Osteoblast (primary cell): ENCODE measurements around the gene TBX10. TPM values are rescaled to one million over a fixed set of nuclear protein-coding genes. Genes with fewer than 3 reads are reported as not detected.

Experiments
- DNase-seq: peaks from one replicate; pipeline ENCODE4 v3.0.0; 2011; ENCODE audit warnings: low spot score, mixed read lengths; ENCODE audit not compliant: insufficient read length; ENCODE audit errors: missing footprints
- H2AFZ ChIP-seq: 2 replicates; pipeline ENCODE4 v1.6.0; 2011; ENCODE audit warnings: mild to moderate bottlenecking, low read length
- H3K27ac ChIP-seq: 2 replicates; pipeline ENCODE4 v1.5.1; 2011; ENCODE audit warnings: mild to moderate bottlenecking, low read depth, low read length, moderate library complexity
- H3K27me3 ChIP-seq: 2 replicates; pipeline ENCODE4 v1.6.0; 2012; ENCODE audit warnings: mild to moderate bottlenecking, control low read depth, inconsistent platforms, low read length, moderate library complexity; ENCODE audit not compliant: insufficient read depth
- H3K36me3 ChIP-seq: 2 replicates; pipeline ENCODE4 v1.5.1; 2011; ENCODE audit warnings: mild to moderate bottlenecking, low read length, control low read depth, moderate library complexity; ENCODE audit not compliant: insufficient read depth
- H3K4me1 ChIP-seq: 2 replicates; pipeline ENCODE4 v1.5.1; 2011; ENCODE audit warnings: mild to moderate bottlenecking, low read length, control low read depth, moderate library complexity; ENCODE audit not compliant: insufficient read depth
- H3K4me2 ChIP-seq: 2 replicates; pipeline ENCODE4 v1.6.0; 2011; ENCODE audit warnings: mild to moderate bottlenecking, low read length; ENCODE audit not compliant: insufficient read depth
- H3K4me3 ChIP-seq: fragments of 200-600 bp; sonication (generic); 3 replicates; pipeline ENCODE4 v1.5.1; 2012; ENCODE audit warnings: mild to moderate bottlenecking, low read length, inconsistent platforms; ENCODE audit not compliant: insufficient read depth
- H3K79me2 ChIP-seq: 2 replicates; pipeline ENCODE4 v1.6.0; 2012; ENCODE audit warnings: mild to moderate bottlenecking, low read length, control low read depth, inconsistent platforms; ENCODE audit not compliant: insufficient read depth
- H3K9me3 ChIP-seq: 2 replicates; pipeline ENCODE4 v1.5.1; 2011; ENCODE audit warnings: low read depth, low read length, control low read depth
- H4K20me1 ChIP-seq: 2 replicates; pipeline ENCODE4 v1.6.0; 2012; ENCODE audit warnings: mild to moderate bottlenecking, low read length, control low read depth; ENCODE audit not compliant: insufficient read depth
- CTCF ChIP-seq: IDR thresholded peaks from 2 replicates; pipeline ENCODE4 v1.5.1; 2011; ENCODE audit warnings: mild to moderate bottlenecking, low read depth, low read length, moderate library complexity; ENCODE audit errors: extremely low read depth
- total RNA-seq: library from RNA; depleted of rRNA; stranded (reverse); fragments of >200 nt; gene quantifications from 2 replicates; pipeline ENCODE4 v1.2.3, GENCODE V29; 2012

TBX10 gene
- total RNA-seq, 1 donor, result not detected

- no peak overlapping the region for H3K4me3 ChIP-seq
- H3K9me3 ChIP-seq, result no peaks in the 10 kb centered on the region
- no peak overlapping the region for H3K27ac ChIP-seq
- H2AFZ ChIP-seq, result no peak overlapping the region
- H3K27me3 ChIP-seq, result no peaks in the 10 kb centered on the region
- H3K4me2 ChIP-seq, result no peak overlapping the region
- H3K4me1 ChIP-seq, result peaks cover 5% of the 10 kb centered on the region
- H4K20me1 ChIP-seq, result no peaks in the 10 kb centered on the region
- no peaks in the 10 kb centered on the region for H3K79me2 ChIP-seq
- no peaks in the 10 kb centered on the region for H3K36me3 ChIP-seq
- no peak for TF ChIP-seq CTCF
- DNase-seq, result peak; percentile 74
Measured at GRCh38 chr11:67632175-67632981, 7.2 kb downstream of the TBX10 start.

GRCh38 chr11:67631853-67632174, 7.7 kb downstream of the TBX10 start:
- Histone ChIP-seq H3K9me3 (no peaks in the 10 kb centered on the region), H3K79me2 (no peaks in the 10 kb centered on the region), H2AFZ (no peak overlapping the region), H3K4me3 (no peak overlapping the region), H3K27me3 (no peaks in the 10 kb centered on the region), H3K27ac (no peak overlapping the region), H3K4me1 (peaks cover 5% of the 10 kb centered on the region), H4K20me1 (no peaks in the 10 kb centered on the region), H3K36me3 (no peaks in the 10 kb centered on the region), H3K4me2 (no peak overlapping the region)
- peak; percentile 55 for DNase-seq
- no peak for TF ChIP-seq CTCF

GRCh38 chr11:67631411-67631810, 8.2 kb downstream of the TBX10 start:
- H3K36me3 ChIP-seq, result no peaks in the 10 kb centered on the region
- H3K9me3 ChIP-seq, result no peaks in the 10 kb centered on the region
- DNase-seq, result peak; percentile 67
- no peaks in the 10 kb centered on the region for H3K27me3 ChIP-seq
- no peak for TF ChIP-seq CTCF
- peaks cover 5% of the 10 kb centered on the region for H3K4me1 ChIP-seq
- H2AFZ ChIP-seq, result no peak overlapping the region
- H3K27ac ChIP-seq, result no peak overlapping the region
- H3K4me2 ChIP-seq, result no peak overlapping the region
- H3K79me2 ChIP-seq, result no peaks in the 10 kb centered on the region
- no peak overlapping the region for H3K4me3 ChIP-seq
- H4K20me1 ChIP-seq, result no peaks in the 10 kb centered on the region

GRCh38 chr11:67630943-67631331, 8.6 kb downstream of the TBX10 start:
- Histone ChIP-seq H4K20me1 (no peaks in the 10 kb centered on the region), H3K79me2 (no peaks in the 10 kb centered on the region), H3K4me2 (peak overlapping the region; percentile 87), H3K4me1 (peaks cover 5% of the 10 kb centered on the region), H3K36me3 (no peaks in the 10 kb centered on the region), H3K9me3 (no peaks in the 10 kb centered on the region), H3K27me3 (no peaks in the 10 kb centered on the region), H2AFZ (peak overlapping the region; percentile 97), H3K27ac (peak overlapping the region; percentile 45), H3K4me3 (peak overlapping the region; percentile 83)
- peak; percentile 58 for DNase-seq
- no peak for TF ChIP-seq CTCF
